ENCODE measurements around the gene VDAC1. TPM values are rescaled to one million over a fixed set of nuclear protein-coding genes. Genes with fewer than 3 reads are reported as not detected.

VDAC1 gene
- total RNA-seq, 2 donors from 2014 or later: 37.6 to 65.1 TPM

DNA sequence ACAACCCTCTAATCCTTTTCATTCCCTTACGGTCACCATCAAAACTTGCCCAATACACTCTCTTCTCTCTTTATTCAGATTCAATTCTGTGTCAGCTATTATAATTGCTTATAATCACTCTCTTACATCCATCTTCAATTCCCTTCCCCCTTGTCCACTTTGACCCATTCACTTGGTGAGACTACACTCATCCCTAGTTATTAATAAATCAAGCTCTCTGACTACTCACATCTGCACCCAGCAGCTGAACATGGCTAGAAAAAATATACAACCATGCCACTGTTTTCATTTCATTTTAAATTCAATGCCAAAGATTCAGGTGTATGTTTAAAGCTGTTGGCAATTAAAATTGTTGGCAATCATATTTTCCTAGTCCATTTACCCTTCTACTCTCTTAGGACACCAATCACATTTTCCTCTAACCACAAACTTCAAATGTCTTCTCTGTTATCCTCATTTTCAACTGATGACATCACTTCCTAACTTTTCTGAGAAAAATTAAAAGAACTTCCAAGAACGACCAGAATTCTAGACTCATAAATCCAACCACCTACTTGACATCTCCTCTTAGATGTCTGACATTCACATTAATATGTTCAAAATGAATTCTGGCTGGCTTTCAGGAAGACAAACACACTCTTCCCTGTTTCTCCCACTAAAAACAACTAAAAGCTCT lies 41.8 kb downstream of the VDAC1 start:
- Histone ChIP-seq H3K27me3 (no peaks in the 10 kb centered on the region), H3K27ac (no peak overlapping the region), H3K4me3 (no peak overlapping the region), H3K9me3 (no peaks in the 10 kb centered on the region), H3K36me3 (replicated peaks in 1 of 2; ENCODE audit: insufficient read depth in 1 of 2, low read depth in 2 of 2) (no peaks in the 10 kb centered on the region), H3K4me1 (peaks cover 17% of the 10 kb centered on the region)
- intact Hi-C loops (cut with DNase I): no loop called here
- 63 to 64% methylated on average over 2 of the region's 2 CpGs for WGBS, 2 donors
- ATAC-seq: no peak
- TF ChIP-seq POLR2A (IDR thresholded peaks at IDR 0.05): no peak
- TF ChIP-seq, protein P1, sequence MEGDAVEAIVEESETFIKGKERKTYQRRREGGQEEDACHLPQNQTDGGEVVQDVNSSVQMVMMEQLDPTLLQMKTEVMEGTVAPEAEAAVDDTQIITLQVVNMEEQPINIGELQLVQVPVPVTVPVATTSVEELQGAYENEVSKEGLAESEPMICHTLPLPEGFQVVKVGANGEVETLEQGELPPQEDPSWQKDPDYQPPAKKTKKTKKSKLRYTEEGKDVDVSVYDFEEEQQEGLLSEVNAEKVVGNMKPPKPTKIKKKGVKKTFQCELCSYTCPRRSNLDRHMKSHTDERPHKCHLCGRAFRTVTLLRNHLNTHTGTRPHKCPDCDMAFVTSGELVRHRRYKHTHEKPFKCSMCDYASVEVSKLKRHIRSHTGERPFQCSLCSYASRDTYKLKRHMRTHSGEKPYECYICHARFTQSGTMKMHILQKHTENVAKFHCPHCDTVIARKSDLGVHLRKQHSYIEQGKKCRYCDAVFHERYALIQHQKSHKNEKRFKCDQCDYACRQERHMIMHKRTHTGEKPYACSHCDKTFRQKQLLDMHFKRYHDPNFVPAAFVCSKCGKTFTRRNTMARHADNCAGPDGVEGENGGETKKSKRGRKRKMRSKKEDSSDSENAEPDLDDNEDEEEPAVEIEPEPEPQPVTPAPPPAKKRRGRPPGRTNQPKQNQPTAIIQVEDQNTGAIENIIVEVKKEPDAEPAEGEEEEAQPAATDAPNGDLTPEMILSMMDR (IDR thresholded peaks at IDR 0.05): no peak
- no peak for DNase-seq

DNA sequence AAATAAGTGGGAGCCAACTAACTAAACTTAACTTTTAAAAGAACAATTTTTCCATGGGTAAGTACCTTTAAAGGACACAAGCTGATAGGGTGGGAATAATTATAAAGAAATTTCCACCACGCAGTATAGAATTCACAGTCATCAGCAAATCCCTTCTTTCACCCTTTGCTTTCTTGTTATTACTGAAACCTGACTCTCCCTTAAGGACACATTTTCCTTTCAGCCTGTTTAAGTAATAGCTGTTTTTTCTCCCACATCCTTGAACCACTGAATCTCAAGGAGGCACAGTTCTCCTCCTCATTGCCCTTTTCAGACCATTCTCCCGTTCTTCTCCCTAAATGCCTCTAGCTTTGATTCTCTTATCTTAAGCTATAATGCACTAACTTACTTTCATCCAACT lies 42.6 kb downstream of the VDAC1 start:
- Histone ChIP-seq H3K9me3 (no peaks in the 10 kb centered on the region), H3K27ac (no peak overlapping the region), H3K27me3 (no peaks in the 10 kb centered on the region), H3K4me3 (no peak overlapping the region), H3K4me1 (peaks cover 10% of the 10 kb centered on the region), H3K36me3 (replicated peaks in 1 of 2; ENCODE audit: insufficient read depth in 1 of 2, low read depth in 2 of 2) (no peaks in the 10 kb centered on the region)
- DNase-seq: no peak
- no peak for TF ChIP-seq POLR2A (IDR thresholded peaks at IDR 0.05)
- TF ChIP-seq, protein P1 (IDR thresholded peaks at IDR 0.05): no peak
- WGBS, 2 donors: 71 to 74% methylated on average over 2 of the region's 2 CpGs
- no peak for ATAC-seq
- intact Hi-C loops (cut with DNase I): no loop called here

DNA sequence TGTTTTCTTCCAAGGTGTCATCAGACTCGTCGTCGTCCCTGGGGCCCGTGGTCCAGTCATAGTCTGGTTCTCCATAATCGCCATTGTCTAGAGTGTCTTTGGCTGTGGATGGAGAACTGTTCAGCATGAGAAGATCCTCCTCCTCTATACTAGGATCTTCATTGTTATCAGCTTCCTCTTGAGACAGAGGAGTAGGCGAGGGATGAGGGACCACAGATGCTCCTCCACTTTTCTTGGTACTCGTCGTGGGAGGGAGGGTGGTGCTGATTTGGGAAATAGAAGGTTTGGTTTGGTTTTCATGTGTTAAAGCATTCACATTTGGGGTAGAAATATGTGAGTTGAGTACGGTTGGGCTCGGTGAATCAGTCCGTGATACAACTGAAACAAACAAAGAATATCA lies 45.1 kb downstream of the VDAC1 start:
- WGBS, 2 donors: 79 to 83% methylated on average over 11 of the region's 11 CpGs
- Histone ChIP-seq H3K4me1 (no peaks in the 10 kb centered on the region), H3K9me3 (no peaks in the 10 kb centered on the region), H3K36me3 (replicated peaks in 1 of 2; ENCODE audit: insufficient read depth in 1 of 2, low read depth in 2 of 2) (peaks cover 0 to 6% of the 10 kb centered on the region in 2 donors), H3K27me3 (no peaks in the 10 kb centered on the region), H3K27ac (no peak overlapping the region), H3K4me3 (no peak overlapping the region)
- ATAC-seq (no peak), DNase-seq (no peak)
- TF ChIP-seq, protein P1 (IDR thresholded peaks at IDR 0.05): no peak
- TF ChIP-seq POLR2A (IDR thresholded peaks at IDR 0.05): no peak
- intact Hi-C loops (cut with DNase I): no loop called here

DNA sequence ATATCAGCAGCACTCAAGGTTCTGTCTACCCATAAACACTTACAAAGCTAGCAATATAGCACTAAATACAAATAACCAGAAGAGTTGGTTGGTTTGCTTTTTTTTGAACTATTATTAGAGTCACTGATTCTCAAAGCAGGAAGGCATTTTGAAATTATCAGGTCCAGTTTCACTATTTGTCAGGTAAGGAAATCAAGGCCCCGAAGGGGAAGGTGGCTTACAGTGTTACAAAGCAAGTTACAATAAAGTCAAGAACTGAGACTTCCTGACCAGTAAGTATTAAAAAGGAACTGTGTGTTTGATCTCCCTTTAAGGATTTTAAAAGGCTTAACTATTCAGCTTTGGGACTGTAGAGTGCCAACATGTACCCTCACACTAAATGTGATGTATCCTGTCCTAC lies 47.2 kb downstream of the VDAC1 start:
- WGBS, 2 donors: 73 to 85% methylated on average over 1 of the region's 1 CpG
- peaks cover 0 to 6% of the 10 kb centered on the region in 2 donors for H3K36me3 ChIP-seq (replicated peaks in 1 of 2; ENCODE audit: insufficient read depth in 1 of 2, low read depth in 2 of 2)

More for the DNA sequence above, 47.2 kb downstream of the VDAC1 start:
- intact Hi-C loops (cut with DNase I): no loop called here
- DNase-seq (no peak), ATAC-seq (no peak)
- Histone ChIP-seq H3K27ac (no peak overlapping the region), H3K9me3 (no peaks in the 10 kb centered on the region), H3K27me3 (no peaks in the 10 kb centered on the region), H3K4me1 (no peaks in the 10 kb centered on the region), H3K4me3 (no peak overlapping the region)
- TF ChIP-seq, protein P1 (IDR thresholded peaks at IDR 0.05): no peak
- TF ChIP-seq POLR2A (IDR thresholded peaks at IDR 0.05): no peak

Measured in body of pancreas (tissue), 4 donors.